ENCODE data around the gene TAS1R3. TPM values are rescaled to one million over a fixed set of nuclear protein-coding genes. Genes with fewer than 3 reads are reported as not detected.

TAS1R3 gene
- total RNA-seq, 2 donors from 2014 or later, result 0.09 to 0.35 TPM

DNA sequence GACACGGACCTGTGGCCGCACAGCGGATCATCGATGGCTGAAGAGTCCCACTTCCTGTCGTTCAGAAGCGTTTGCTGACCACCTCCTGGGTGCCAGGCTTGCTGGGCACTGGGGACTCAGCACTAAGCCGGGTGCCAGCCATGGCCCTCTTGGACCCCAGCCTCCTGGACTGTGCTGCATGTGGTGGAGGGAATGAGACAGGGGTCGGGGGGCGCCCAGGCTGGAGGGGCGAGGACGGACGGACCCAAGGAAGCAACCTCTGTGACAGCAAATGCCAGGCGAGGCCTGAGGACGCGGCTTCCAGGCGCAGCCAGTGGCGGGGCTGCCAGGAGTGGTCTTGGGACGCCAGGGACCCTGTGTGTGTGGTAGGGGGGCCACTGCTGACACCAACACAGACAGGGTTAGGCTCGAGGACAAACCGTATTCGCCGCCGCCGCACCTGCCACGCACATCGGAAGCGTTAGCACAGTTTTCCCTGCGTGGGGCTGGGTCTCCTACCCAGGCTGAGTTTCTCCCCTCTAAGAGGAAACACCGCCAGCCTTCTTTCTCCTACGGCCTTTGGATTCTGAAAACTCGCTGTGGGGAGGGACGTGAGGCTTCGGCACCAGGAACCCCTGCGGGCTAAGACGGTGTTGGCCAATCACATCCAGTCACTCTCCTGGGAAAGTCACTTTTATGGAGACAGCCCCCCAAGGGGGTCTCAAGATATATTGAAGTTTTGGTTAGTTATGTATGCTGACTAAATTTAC is 30.3 kb downstream of the TAS1R3 start:
- no peaks in the 10 kb centered on the region for H3K9me3 Mint-ChIP-seq
- Histone ChIP-seq H3K27ac (ENCODE audit: low read depth, low read length) (peak overlapping the region; percentile 61), H3K4me1 (ENCODE audit: control insufficient read depth, insufficient read depth, low read length) (peaks cover 3% of the 10 kb centered on the region), H3K36me3 (ENCODE audit: control insufficient read depth, insufficient read depth, low read length) (no peaks in the 10 kb centered on the region), H3K9ac (ENCODE audit: extremely low read depth, low read length, poor library complexity, severe bottlenecking) (no peak overlapping the region), H3K9me3 (ENCODE audit: control insufficient read depth, low read length) (peaks cover 8% of the 10 kb centered on the region), H3K4me3 (ENCODE audit: low read length) (no peak overlapping the region), H3K27me3 (ENCODE audit: control insufficient read depth, insufficient read depth, low read length, poor library complexity, severe bottlenecking) (no peaks in the 10 kb centered on the region)
- TF ChIP-seq CTCF (conservative IDR thresholded peaks at IDR 0.05), result no peak
- no peak overlapping the region for H3K4me3 Mint-ChIP-seq
- peaks cover 20% of the 10 kb centered on the region for H3K4me1 Mint-ChIP-seq
- peak overlapping the region; percentile 86 for H3K27ac Mint-ChIP-seq
- H3K36me3 Mint-ChIP-seq (ENCODE audit: low read depth), result no peaks in the 10 kb centered on the region
- peak; percentile 53 for DNase-seq
- 72 to 80% methylated on average over 13 to 34 of the region's 35 CpGs for WGBS, 2 experiments (ENCODE audit: insufficient coverage in 1 of 2, insufficient read length in 1 of 2)
- H3K27me3 Mint-ChIP-seq (ENCODE audit: insufficient read depth), result peaks cover 8% of the 10 kb centered on the region

- peaks cover 8% of the 10 kb centered on the region for H3K27me3 Mint-ChIP-seq (ENCODE audit: insufficient read depth)
- DNase-seq, result peak; percentile 82
- peak overlapping the region; percentile 86 for H3K27ac Mint-ChIP-seq
- H3K4me1 Mint-ChIP-seq, result peaks cover 20% of the 10 kb centered on the region
- Histone ChIP-seq H3K9me3 (ENCODE audit: control insufficient read depth, low read length) (peaks cover 14% of the 10 kb centered on the region), H3K9ac (ENCODE audit: extremely low read depth, low read length, poor library complexity, severe bottlenecking) (no peak overlapping the region), H3K4me1 (ENCODE audit: control insufficient read depth, insufficient read depth, low read length) (peaks cover 3% of the 10 kb centered on the region), H3K27me3 (ENCODE audit: control insufficient read depth, insufficient read depth, low read length, poor library complexity, severe bottlenecking) (no peaks in the 10 kb centered on the region), H3K36me3 (ENCODE audit: control insufficient read depth, insufficient read depth, low read length) (no peaks in the 10 kb centered on the region), H3K27ac (ENCODE audit: low read depth, low read length) (peak overlapping the region; percentile 61), H3K4me3 (ENCODE audit: low read length) (no peak overlapping the region)
- H3K9me3 Mint-ChIP-seq, result no peaks in the 10 kb centered on the region
- no peaks in the 10 kb centered on the region for H3K36me3 Mint-ChIP-seq (ENCODE audit: low read depth)
- 51 to 55% methylated on average over 6 to 13 of the region's 13 CpGs for WGBS, 2 experiments (ENCODE audit: insufficient coverage in 1 of 2, insufficient read length in 1 of 2)
- TF ChIP-seq CTCF (conservative IDR thresholded peaks at IDR 0.05), result peak; percentile 36
- no peak overlapping the region for H3K4me3 Mint-ChIP-seq
These were observed 30.9 kb downstream of the TAS1R3 start for GRCh38 chr1:1361982-1362423.

DNA sequence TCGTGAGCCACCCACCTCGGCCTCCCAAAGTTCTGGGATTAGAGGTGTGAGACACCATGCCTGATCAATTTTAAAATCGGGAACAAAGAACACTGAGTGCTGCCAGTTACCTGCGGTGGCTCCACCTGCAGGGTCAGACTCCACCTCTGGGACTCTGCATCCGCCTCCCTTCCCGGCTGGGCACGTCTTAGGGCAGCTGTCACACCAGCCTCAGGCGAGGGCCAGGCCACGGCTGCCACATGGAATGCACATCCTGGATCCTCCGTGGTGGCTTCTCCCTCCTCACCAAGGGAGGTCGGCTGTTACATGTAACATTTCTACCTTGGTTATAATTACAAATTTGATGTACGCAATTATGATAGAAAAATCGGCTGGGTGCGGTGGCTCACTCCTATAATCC is 33.2 kb downstream of the TAS1R3 start:
- Histone ChIP-seq H3K4me1 (ENCODE audit: control insufficient read depth, insufficient read depth, low read length) (peaks cover 3% of the 10 kb centered on the region), H3K9ac (ENCODE audit: extremely low read depth, low read length, poor library complexity, severe bottlenecking) (no peak overlapping the region), H3K4me3 (ENCODE audit: low read length) (no peak overlapping the region), H3K27ac (ENCODE audit: low read depth, low read length) (no peak overlapping the region), H3K36me3 (ENCODE audit: control insufficient read depth, insufficient read depth, low read length) (no peaks in the 10 kb centered on the region), H3K27me3 (ENCODE audit: control insufficient read depth, insufficient read depth, low read length, poor library complexity, severe bottlenecking) (no peaks in the 10 kb centered on the region), H3K9me3 (ENCODE audit: control insufficient read depth, low read length) (peaks cover 19% of the 10 kb centered on the region)
- no peak for DNase-seq
- WGBS, 2 experiments (ENCODE audit: insufficient coverage in 1 of 2, insufficient read length in 1 of 2), result 87 to 92% methylated on average over 12 to 14 of the region's 14 CpGs
- Mint-ChIP-seq H3K4me1 (peaks cover 15% of the 10 kb centered on the region), H3K36me3 (ENCODE audit: low read depth) (no peaks in the 10 kb centered on the region), H3K9me3 (peaks cover 3% of the 10 kb centered on the region), H3K4me3 (no peak overlapping the region), H3K27me3 (ENCODE audit: insufficient read depth) (peaks cover 13% of the 10 kb centered on the region), H3K27ac (no peak overlapping the region)
- no peak for TF ChIP-seq CTCF (conservative IDR thresholded peaks at IDR 0.05)
